DMS53 (cell line): ENCODE measurements around the gene C1orf210.

ENCODE experiments used
- DNase-seq: peaks from one replicate; lab custom pipeline; 2025; lab: John Stamatoyannopoulos, UW

The C1orf210 gene

DNA sequence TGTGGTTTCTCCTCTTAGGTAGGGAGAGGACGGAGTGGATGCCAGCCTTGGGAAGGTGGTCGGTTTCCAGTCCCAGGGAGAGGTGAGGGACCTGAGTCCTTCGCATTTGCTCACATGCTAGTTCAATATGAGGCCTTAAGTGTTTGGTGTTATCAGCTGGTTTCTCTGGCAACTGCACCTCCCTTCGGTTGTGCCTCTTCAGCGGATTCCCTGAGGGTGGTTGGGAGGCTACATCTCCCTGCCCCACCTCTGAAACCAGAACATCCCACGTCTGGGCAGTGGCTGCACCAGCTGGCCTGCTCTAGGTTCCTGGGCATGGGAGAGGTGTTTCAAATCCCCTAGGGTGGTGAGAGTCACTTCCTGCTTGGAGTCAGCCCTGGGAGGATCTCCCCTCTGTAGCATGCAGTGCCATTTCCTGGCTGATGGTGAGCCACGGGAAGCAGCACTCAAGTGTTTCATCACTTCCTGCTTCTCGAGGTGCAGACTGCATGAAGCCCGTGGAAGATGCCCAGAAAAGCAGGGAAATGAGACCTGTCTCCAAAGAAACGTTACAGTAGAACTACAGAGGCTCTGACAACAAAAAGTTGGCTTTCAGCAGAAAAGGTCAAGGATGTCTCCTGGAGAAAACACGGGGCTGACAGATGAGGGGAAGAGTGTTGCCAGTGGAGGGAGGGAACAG, 11.1 kb downstream of the C1orf210 start:
- DNase-seq = peak; percentile 96

DNA sequence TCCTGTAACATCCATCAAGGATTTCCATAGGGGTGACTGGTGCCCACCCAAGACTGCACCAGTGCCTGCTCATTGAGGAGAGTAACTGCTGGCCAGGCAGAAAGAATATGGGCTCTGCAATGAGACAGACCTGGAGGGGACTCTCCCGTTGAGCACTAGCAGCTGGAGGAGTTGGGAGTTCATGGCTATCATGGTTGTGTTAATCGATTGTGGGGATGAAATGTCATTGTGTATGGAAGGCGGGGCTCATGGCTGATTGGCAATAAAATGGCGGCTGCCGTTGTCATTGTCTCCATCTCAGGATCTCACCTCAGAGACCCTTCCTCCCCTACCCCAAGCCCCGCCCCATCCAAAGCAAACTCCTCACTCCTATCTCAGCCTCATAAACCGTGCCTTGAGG, 11.7 kb downstream of the C1orf210 start:
- DNase-seq = no peak

DNA sequence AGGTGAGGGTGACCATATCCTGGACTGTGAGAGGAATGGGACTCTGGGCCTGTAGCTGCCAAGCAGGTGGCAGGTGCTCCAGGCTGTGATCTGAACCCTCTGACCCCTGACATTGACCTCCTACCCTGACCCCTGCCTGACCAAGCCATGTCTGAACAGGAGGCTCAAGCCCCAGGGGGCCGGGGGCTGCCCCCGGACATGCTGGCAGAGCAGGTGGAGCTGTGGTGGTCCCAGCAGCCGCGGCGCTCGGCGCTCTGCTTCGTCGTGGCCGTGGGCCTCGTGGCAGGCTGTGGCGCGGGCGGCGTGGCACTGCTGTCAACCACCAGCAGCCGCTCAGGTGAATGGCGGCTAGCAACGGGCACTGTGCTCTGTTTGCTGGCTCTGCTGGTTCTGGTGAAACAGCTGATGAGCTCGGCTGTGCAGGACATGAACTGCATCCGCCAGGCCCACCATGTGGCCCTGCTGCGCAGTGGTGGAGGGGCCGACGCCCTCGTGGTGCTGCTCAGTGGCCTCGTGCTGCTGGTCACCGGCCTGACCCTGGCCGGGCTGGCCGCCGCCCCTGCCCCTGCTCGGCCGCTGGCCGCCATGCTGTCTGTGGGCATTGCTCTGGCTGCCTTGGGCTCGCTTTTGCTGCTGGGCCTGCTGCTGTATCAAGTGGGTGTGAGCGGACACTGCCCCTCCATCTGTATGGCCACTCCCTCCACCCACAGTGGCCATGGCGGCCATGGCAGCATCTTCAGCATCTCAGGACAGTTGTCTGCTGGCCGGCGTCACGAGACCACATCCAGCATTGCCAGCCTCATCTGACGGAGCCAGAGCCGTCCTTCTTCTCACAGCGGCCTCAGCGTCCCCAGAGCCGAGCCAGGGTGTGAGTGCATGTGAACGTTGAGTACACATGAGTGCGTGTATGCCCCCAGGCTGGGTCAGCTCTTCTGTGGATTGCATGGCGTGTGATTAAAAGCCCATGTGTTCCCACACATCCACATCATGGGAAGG, 12.5 kb downstream of the C1orf210 start:
- no peak for DNase-seq

DNA sequence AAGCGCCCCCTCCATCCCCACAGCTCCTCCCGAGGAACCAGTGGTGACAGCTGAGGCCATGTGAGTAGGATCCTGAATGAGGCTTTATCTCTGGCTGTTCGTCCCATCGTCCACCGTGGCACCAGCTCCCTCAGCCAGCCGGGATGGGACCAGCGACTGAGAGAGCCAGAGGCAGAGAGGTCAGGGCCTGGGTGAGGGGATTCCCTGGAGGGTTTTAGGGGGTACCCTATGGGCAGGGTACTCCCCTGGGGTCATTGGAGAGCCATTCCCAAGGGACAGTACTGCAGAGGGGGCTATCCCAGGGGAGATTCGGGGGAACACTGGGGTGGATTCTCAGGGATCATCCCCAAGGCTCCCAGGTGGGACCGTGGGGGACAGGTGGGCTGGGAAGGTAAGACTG, 13.2 kb downstream of the C1orf210 start:
- no peak for DNase-seq

DNA sequence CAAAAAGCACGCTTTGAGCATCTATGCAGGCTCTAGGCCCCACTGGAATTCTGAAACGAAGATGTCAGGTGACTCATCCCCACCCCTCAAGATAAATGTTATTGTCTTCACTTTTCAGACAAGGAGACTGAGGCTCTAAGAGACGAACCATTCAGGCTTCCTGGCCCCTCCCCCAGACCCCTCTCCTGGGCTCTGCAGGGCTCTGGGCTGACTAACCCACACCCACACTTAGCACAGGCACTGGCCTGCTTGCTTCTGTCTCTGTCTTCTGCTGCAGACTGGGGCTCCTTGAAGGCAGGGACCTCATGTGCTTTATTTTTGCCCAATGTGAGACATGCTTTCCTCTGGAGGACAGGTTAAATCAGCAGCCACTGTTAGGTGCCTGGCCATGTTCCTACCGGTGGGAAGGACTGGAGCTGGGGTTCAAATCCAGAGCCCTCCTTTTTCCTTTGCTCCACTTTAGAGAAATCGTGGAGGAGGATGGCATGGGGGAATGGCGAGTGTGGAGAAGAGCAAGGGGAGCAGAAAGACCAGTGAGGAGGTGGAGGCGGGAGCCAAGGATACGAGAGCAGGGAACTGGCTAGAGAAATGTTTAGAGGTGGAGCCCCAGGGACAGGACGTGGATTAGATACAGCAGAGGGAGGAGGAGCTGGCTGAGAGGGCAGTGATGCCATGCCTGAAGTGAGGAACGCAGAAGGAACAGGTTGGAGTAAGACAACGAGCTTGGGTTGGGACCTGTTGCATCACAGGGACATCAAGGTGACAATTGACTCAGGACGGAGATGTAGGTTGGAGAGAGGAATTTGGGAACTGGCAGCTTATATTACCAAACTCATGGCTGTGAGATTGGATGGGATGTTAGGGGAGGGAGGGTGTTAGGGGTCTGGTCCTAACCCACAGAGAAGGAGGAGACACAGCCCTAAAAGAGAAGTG, 13.9 kb downstream of the C1orf210 start:
- no peak for DNase-seq

DNA sequence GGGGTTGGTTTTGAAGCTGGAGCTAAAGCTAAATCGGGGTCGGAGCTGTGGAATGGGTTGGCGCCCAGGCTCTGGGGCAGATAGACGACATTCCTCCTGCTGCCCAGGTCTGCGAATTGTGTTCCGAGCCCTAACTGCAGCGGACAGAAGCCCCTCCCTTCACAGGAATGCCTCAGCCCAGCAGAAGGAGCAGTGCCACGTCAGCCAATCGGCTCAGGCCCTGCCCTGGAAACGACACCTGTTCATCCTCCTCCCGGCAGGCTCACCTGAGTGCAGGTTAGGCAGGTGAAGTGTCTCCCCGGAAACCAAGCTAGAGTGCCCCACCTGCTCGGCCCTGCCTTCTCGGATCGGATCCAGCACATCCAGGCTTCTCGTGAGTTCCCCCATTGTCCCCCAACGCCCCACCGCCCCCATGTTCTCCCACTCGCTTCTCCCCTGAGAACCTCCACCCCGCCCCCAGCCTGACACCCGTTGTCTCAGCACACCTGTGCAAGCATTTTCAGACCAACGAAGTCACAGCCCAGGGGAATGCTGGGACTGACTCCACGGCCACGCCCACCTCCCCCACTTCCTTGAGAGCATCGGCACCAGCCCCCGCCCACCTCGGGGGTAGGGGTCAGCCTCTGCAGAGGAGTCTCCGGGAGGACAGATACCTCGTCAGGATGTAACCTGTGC, 14.8 kb downstream of the C1orf210 start:
- peak; percentile 96 for DNase-seq

DNA sequence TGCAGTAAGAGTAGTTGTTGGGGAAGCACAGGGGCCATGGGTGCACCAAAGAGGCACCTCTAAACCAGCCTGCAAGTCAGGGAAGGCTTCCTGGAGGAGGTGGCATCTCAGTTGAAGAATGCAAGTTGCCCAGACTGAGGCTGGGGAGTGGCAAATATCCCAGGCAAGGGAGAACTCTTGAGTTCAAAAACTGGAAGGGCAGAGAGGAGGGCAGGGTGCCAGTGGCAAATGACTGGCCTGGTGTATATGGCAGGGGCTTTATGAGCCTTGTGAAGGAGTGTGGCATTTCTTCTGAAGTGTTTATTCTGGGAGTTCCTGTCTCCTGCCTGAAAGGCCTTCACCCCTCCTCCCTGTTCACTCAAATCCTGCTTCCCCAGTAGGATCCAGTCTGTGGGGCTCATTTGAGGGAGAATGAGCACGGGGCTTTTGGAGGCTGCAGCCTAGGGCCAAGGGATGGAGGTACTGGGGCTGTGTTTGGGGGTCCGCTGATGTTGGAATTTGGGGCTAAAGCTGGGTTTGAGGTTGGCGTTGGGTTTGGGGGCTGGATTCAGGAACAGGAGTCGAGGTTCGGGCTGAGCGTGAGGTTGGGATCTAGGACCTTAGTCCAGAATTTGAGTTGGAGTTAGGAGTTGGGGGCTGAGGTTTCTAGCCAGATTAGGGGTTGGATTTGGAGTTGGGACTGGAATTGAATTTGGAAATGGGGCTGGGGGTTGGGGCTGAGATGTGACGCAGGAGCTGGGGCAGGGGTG, 15.6 kb downstream of the C1orf210 start, which contains the start of gene TMEM125:
TMEM125 (plus strand) TSS at position 357 of the 749 bp plus-strand sequence. CDS start 2,740 bp downstream, outside the sequence.
- peak; percentile 81 for DNase-seq

DNA sequence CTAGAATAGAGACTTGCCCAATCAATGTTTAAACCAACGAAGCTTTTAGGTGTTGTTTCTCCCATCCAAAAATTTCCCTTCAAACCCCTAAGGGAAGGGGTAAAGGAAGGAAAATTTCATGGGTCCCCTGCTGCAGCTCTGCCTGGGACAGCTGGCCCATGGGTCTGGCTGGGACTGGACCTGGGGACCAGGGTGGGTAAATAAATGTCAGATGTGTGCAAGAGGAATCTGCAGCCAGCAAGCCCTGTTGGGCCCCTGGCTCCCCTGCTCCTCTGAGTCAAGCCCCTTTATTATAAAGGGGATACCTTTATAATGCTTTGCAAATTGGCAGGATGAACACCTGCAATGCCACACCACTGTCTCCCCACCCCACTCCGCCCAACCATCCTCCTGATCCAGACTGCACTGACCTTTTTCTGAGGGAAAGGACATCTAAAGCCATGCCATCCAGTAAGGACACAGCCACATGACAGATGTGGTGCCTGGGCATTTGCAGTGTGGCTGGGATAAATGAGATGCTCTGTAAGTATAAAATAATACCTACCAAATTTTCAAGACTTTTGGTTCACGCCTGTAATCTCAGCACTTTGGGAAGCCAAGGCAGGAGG, 17.5 kb downstream of the C1orf210 start:
- DNase-seq = no peak

DNA sequence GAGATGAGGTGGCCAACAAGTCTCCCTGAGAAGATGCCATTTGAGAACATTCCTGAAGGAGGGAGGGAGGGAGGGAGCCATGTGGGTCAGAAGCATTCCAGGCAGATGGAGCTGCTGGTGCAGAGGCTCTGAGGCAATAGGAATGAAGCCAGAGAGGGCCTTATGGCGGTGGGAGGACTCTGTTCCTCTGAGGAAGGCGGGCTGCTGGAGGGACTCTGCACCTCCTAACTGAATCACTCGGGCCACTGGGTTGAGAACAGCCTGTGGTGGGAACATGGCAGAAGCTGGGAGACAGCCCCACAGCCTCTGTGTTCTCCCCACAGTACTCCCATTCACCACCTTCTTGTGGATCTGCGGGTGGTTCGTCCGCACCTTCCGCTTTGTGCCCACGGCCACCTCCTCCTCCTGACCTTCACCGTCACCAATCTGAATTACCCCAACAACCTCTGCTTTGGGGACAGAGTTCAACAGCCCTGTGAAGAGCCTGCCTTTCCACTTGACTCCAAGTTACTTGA, 18.0 kb downstream of the C1orf210 start:
- DNase-seq = no peak

DNA sequence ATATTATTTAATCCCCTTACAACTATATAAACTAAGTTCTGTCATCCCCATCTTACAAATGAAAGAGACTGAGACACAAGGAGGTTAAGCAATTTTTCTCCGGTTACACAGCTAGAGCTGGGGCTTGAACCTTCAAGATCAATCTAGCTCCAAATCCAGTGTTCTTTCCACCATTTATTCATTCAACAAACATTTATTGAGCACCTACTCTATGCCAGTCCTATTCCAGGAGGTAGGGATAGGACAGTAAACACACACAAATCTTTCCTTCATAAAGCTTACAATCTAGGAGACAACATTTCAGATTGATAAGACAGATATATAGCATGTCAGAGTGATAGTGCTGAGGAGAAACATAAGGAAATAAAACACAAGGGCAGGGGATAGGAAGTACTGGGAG, 18.5 kb downstream of the C1orf210 start:
- no peak for DNase-seq

DNA sequence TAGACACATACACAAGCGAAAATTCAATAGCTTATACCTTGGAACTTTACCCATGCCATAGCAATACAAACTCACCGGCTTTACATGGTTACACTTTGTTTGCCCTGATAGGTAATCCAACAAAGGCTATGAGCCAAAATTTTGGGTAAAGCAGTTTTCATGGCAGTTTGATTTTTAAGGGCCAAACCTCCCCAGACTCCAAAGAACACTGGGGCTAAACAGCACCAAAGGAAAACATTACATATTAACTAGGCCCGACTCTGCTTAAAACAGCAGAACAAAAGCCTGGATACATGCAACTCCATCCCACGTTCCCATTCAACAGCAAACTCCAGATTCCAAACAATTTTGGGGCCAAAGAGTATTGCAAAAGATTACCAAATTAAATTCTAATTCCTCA, 19.9 kb downstream of the C1orf210 start:
- DNase-seq = no peak

DNA sequence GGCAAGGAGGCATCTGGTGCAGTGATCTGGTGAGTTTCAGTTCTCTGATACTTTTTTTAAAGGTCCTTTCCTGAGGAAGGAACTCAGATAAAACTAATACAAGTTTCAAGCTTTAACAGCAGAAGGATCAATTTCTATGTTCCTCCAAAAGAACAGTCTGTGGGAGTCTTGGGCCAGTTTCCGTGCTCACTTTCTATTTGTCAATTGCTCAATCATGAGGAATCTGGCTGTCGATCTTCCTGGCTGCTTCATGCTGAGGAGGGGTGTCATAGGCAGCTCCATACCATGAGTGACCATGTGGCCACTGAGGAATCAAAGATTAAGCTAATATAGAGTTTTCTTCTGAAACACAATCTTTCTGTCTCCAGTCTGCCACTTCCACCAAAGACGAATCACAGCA, 27.0 kb downstream of the C1orf210 start:
- DNase-seq = no peak

DNA sequence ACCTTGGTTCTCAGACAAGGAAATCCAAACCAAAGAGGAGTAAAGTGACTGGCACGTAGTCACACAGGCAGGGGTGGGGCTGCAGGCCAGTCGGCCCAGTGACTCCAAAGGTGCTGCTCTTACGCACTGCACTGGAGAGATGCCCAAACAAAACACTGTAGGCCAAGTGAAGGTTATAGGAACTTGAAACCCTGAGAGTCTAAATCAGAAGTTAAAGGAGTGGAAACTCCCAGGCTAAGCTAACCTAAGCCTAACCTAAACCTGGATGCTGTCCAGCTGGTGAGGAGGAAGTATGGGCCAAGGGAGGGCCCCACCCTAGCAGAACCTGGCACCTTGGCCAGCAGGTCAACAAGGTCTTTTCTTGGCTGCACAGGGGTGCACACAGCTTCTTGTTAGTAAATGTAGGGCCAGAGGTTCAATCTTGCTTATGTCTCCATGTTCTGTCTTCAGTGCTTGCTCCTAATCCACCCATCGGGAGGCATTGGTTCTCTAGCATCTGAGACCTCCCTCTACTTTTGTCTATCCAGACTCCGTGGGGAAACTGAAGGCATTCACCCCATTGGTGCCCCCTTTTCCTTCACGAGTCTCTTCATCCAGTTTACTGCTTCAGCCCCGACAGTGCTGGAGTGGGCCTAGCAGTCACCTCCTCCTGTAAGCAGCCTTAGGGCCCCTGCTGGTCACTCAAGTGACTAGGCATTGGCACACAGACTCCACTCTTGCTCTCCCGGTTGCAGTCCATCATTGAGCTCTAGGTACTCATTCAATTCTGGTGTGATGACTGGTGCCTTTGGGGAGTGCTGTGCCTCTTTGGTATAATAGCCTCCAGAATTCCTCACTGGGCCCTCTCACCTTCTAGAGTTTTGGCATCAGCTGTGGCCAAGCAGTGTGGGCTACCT, 28.5 kb downstream of the C1orf210 start:
- no peak for DNase-seq

DNA sequence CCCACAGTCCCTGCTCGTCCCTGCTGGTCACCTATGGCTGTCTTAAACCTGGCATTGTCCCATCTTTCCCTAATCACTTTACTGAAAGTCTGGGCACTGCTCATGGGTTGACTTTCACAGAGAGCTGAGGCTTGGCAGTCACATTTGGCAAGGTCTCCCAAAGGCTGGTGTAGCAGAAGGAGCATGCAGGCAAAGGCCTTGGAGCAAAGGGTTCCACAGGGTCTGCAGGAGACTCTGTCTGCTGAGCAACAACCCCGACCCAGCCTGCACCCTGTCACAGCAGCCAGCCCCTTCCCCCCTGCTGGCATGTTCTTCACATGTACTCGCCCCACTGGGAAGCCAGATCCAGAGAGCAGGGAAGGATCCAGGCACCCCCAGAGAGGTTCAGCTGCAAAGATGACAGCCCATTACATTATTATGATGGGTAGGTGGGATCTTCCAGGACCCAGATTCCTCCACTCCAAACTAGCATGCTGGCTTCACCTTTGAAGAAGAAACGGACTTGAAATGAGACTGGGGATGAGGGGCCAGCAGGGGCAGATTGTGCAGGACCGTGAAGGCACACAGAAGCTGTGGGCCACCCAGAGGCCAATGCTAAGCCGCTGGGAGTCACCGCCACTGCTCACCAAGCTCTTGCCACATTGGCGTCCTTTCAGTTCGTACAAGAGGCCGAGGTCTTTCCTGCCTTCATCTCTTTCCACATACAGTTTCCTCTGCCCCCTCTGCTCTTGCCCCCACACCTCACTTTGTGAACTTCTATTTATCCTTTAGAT, 29.8 kb downstream of the C1orf210 start:
- DNase-seq = no peak

DNA sequence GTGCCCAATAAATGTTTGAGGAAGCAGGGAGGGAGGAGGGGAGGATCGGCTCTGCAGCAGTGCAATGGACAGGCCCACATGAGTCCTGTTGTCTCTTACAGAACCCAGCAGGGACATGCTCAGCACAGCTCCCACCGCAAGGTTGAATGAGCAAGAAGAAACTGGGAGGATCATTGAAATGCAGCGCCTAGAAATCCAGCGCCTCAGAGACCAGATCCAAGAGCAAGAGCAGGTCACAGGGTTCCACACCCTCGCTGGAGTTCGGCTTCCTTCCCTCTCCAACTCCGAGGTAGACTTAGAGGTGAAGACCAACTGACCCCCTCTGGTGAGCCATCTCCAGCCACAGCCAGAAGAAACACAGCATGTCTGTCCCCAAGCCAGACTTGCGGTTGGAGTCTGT, 31.5 kb downstream of the C1orf210 start:
- DNase-seq = no peak

DNA sequence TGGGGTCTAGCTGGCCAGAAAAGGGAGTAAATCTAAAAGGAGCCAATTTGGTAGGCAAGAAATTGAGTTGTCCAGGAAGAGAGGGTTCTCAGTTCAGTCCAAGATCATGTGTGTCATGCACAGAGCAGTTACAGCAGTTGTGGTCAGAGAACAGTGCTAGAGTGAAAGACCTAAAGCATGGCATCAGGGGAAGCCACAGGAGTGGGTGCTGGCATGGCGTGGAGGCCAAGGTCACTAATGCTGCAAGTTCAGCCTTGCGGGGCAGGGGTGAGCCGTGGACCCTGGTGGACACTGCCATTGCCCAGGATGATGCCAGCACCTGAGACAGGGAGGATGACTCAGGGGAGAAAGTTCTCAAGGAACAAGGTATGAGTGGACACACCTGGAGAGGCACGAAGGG, 32.2 kb downstream of the C1orf210 start:
- DNase-seq = no peak

DNA sequence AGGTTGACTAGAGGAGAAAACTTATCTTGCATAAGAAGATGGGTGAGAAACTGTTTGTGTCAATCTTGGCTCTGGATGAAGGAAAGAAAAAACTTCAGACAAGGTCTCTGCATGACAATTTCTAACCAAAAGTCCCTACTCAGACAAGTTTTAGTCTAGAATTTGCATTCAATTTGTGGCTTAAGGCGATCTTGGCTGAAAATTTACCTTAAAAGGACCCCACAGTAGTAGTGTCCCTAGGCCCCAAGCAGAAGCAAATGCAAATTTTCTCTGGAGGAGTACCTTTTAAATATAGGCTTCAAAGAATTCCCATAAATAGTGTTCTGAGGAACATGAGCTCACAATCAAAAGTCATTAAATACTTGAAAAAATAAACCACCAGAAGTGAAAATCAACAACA, 33.2 kb downstream of the C1orf210 start:
- no peak for DNase-seq

DNA sequence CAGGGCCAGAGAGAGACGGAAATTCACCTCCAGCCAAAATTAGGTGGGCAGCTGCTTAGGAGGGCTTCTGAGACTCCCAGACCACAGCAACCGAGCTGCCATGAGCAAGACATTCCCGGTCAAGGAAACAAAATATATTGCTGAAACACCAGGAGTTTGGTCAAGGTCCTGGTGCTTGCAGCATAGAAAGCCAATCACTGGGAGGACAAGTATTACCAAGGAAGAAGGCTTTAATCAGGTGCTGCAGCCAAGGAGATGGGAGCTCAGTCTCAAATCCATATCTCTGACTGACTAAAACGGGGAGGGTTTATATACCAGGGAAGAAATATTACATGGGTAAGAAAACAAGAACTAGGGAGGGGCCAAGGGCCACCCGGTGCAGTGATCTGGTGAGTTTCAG, 34.4 kb downstream of the C1orf210 start:
- no peak for DNase-seq
